CD4-positive, alpha-beta T cell treated with Interleukin-17A for 1 hour (primary cell): Measurements from ENCODE around the gene TOMM5.
"Not testable (repeated sequence)": the region's sequence is repeated elsewhere in the genome, so short reads cannot be mapped to it uniquely, and the experiment has no call there.

Experiments used
- DNase-seq: peaks from one replicate; pipeline ENCODE4 v3.0.0-alpha.2; 2020

TOMM5 gene

GRCh38 chr9:37611014-37611413 lies 18.6 kb upstream of the TOMM5 start:
- DNase-seq = no peak

GRCh38 chr9:37609735-37610397 lies 17.5 kb upstream of the TOMM5 start:
- DNase-seq = no peak

- no peak for DNase-seq
Observed at GRCh38 chr9:37608250-37608649, 15.9 kb upstream of the TOMM5 start.

- no peak for DNase-seq
Observed at GRCh38 chr9:37604296-37604695, 11.9 kb upstream of the TOMM5 start.

- no peak for DNase-seq
Observed at GRCh38 chr9:37602817-37603216, 10.4 kb upstream of the TOMM5 start.

- not testable (repeated sequence) for DNase-seq
Observed at GRCh38 chr9:37602061-37602460, 9.7 kb upstream of the TOMM5 start.

- no peak for DNase-seq
Observed at GRCh38 chr9:37596504-37596903, 4.1 kb upstream of the TOMM5 start.

- no peak for DNase-seq
Observed at GRCh38 chr9:37593883-37594448, 1.6 kb upstream of the TOMM5 start.

- DNase-seq = no peak
Observed at GRCh38 chr9:37587521-37587920, 4.9 kb downstream of the TOMM5 start.

- no peak for DNase-seq
Observed at GRCh38 chr9:37583522-37584121, 8.8 kb downstream of the TOMM5 start.

- DNase-seq = peak; percentile 57
Observed at GRCh38 chr9:37582548-37583157, 9.7 kb downstream of the TOMM5 start.

GRCh38 chr9:37575921-37576721 lies 16.3 kb downstream of the TOMM5 start, which contains the start of gene FBXO10:
FBXO10 (minus strand) TSS chr9:37576380; CDS start chr9:37541768, 34,612 bp downstream.
- peak; percentile 39 for DNase-seq

GRCh38 chr9:37575511-37575914 lies 16.9 kb downstream of the TOMM5 start:
- DNase-seq = no peak

GRCh38 chr9:37575001-37575400 lies 17.4 kb downstream of the TOMM5 start:
- no peak for DNase-seq

GRCh38 chr9:37574241-37574721 lies 18.1 kb downstream of the TOMM5 start:
- DNase-seq = no peak

- no peak for DNase-seq
Observed at GRCh38 chr9:37571282-37571681, 21.1 kb downstream of the TOMM5 start.

- no peak for DNase-seq
Observed at GRCh38 chr9:37566716-37567115, 25.7 kb downstream of the TOMM5 start.

GRCh38 chr9:37565661-37566618 lies 26.5 kb downstream of the TOMM5 start:
- no peak for DNase-seq

- no peak for DNase-seq
Observed at GRCh38 chr9:37564916-37565315, 27.5 kb downstream of the TOMM5 start.

GRCh38 chr9:37563806-37564513 lies 28.4 kb downstream of the TOMM5 start:
- DNase-seq = no peak

GRCh38 chr9:37562826-37563225 lies 29.6 kb downstream of the TOMM5 start:
- no peak for DNase-seq
